Tibial nerve (tissue), 3 donors: ENCODE results near the gene CNIH3.

Experiments used
- CTCF ChIP-seq, 5 experiments: fragments of 200-600 bp in 3 of 5; fragments of 450-650 bp in 2 of 5; sonication (generic) in 3 of 5; IDR thresholded peaks; one replicate each; pipeline ENCODE4 v1.5.1; 2016 to 2019; ENCODE audit warnings: antibody characterized with exemption in 5 of 5, mild to moderate bottlenecking in 3 of 5, moderate library complexity in 2 of 5
- POLR2A ChIP-seq, 2 donors: fragments of 450-650 bp; IDR thresholded peaks; one replicate each; pipeline ENCODE4 v1.6.1; 2017; ENCODE audit warnings: antibody characterized with exemption in 2 of 2, mild to moderate bottlenecking in 2 of 2, moderate library complexity in 2 of 2

GRCh38 chr1:224585051-224585450, 31.1 kb upstream of the CNIH3 start:
- TF ChIP-seq CTCF (IDR thresholded peaks at IDR 0.05) (no peak), POLR2A (IDR thresholded peaks at IDR 0.05) (no peak)
